ENCODE results near the gene TRAF7. TPM values are rescaled to one million over a fixed set of nuclear protein-coding genes. Genes with fewer than 3 reads are reported as not detected.

Gene TRAF7
- total and polyA plus RNA-seq, 2 of the 8 experiments (the other 6 are each of a cell fraction or from before 2014, with no cell fraction given) = 96.8 to 148 TPM

- H3K4me1 ChIP-seq (replicated peaks in 1 of 4; ENCODE audit: control insufficient read depth in 3 of 4, insufficient read depth in 4 of 4, low read length in 3 of 4) = peaks cover 3 to 30% (median 22%) of the 10 kb centered on the region in 4 experiments
- no peak overlapping the region for H2BK15ac ChIP-seq (ENCODE audit: low read length)
- H3K27ac ChIP-seq (ENCODE audit: low read depth, low read length) = no peak overlapping the region
- H2AFZ ChIP-seq (ENCODE audit: low read length) = no peak overlapping the region
- H3K4me3 ChIP-seq (ENCODE audit: extremely low read depth in 1 of 4, insufficient read depth in 2 of 4, low read depth in 3 of 4, low read length in 4 of 4) = no peak overlapping the region
- no peaks in the 10 kb centered on the region for H3K79me1 ChIP-seq (ENCODE audit: low read depth, low read length)
- ChIA-PET CTCF (ENCODE audit: partially characterized antibody) (interaction anchor here (0.6 to 3.6 kb wide), 16 partner anchors 8 to 353 kb away, joined by 3 to 15 read pairs (median 4); partner anchors contain the start of gene NPW), POLR2A (ENCODE audit: partially characterized antibody) (interaction anchor here (0.6 to 12.1 kb wide), 16 partner anchors 4 to 187 kb away, joined by 3 to 220 read pairs (median 4); partner anchors contain the start of genes MLST8, NTHL1, PKD1 and RAB26)
- no peak overlapping the region for H3K18ac ChIP-seq (ENCODE audit: extremely low read depth, low read length)
- no peak overlapping the region for H4K8ac ChIP-seq (ENCODE audit: extremely low read depth, insufficient read depth, low read length)
- no peak overlapping the region for H3K14ac ChIP-seq (ENCODE audit: insufficient read length)
- H3K9me3 ChIP-seq (ENCODE audit: insufficient read depth in 2 of 2, low read depth in 1 of 2, low read length in 1 of 2) = no peaks in the 10 kb centered on the region
- H2BK12ac ChIP-seq (ENCODE audit: low read depth, low read length) = no peak overlapping the region; the same call in 1 of the 2 replicates
- peaks cover 0 to 11% (median 5%) of the 10 kb centered on the region in 4 experiments; a peak in 3 of 7 replicates for H3K27me3 ChIP-seq (replicated peaks in 1 of 4; ENCODE audit: control insufficient read depth in 3 of 4, extremely low read depth in 1 of 4, insufficient read depth in 3 of 4, low read length in 3 of 4)
- H2BK120ac ChIP-seq (replicated peaks; ENCODE audit: low read depth, low read length) = no peak overlapping the region
- no peak for FAIRE-seq
- peaks cover 16% of the 10 kb centered on the region; the same call in 1 of the 2 replicates for H3K23me2 ChIP-seq (ENCODE audit: low read depth, low read length)
- peaks cover 2 to 22% of the 10 kb centered on the region in 2 experiments for H4K20me1 ChIP-seq (replicated peaks in 1 of 2; ENCODE audit: control insufficient read depth in 1 of 2, insufficient read depth in 2 of 2, low read length in 2 of 2)
- H4K91ac ChIP-seq (replicated peaks; ENCODE audit: insufficient read length, low read length) = no peak overlapping the region
- no peak overlapping the region for H3K4ac ChIP-seq (replicated peaks; ENCODE audit: insufficient read length, low read depth, low read length)
- H2BK5ac ChIP-seq (ENCODE audit: low read depth, low read length) = no peak overlapping the region
- DNase-seq (ENCODE audit: low read depth in 1 of 2, low spot score in 2 of 2) = no peak
- H4K5ac ChIP-seq (ENCODE audit: insufficient read length, low read depth, low read length) = no peak overlapping the region
- 0 out of 4 replicates have a peak, but pooled peaks cover 0 to 3% of the 10 kb centered on the region in 2 experiments for H3K79me2 ChIP-seq (ENCODE audit: control insufficient read depth in 1 of 2, insufficient read depth in 2 of 2, low read length in 2 of 2)
- H2BK20ac ChIP-seq (ENCODE audit: low read length) = no peak overlapping the region
- no peak overlapping the region; a peak in 1 of 4 replicates for H3K4me2 ChIP-seq (ENCODE audit: insufficient read depth in 1 of 2, low read depth in 2 of 2, low read length in 2 of 2)
- H2AK5ac ChIP-seq (ENCODE audit: low read depth, low read length) = no peak overlapping the region
- H3K9ac ChIP-seq (replicated peaks in 1 of 4; ENCODE audit: extremely low read depth in 1 of 4, low read depth in 3 of 4, low read length in 3 of 4) = no peak overlapping the region
- H3K36me3 ChIP-seq (ENCODE audit: control insufficient read depth in 2 of 4, insufficient read depth in 4 of 4, low read length in 3 of 4) = peaks cover 0 to 10% (median 0%) of the 10 kb centered on the region in 4 experiments; a peak in 1 of 8 replicates
- H3K56ac ChIP-seq (replicated peaks; ENCODE audit: insufficient read length, low read depth, low read length) = no peak overlapping the region
- H3K23ac ChIP-seq (ENCODE audit: insufficient read length) = no peak overlapping the region
- 80% methylated on average over 6 of the region's 6 CpGs; no CpG with 5 or more reads in 1 of the 2 experiments for WGBS, 2 experiments (ENCODE audit: extremely low coverage in 1 of 2, insufficient coverage in 1 of 2, insufficient read length in 1 of 2, insufficient replicate concordance in 2 of 2, low coverage in 1 of 2, low lambda C conversion rate in 2 of 2, missing lambda C conversion rate in 1 of 2)
- TF ChIP-seq TCF12 (IDR thresholded peaks at IDR 0.05; ENCODE audit: low read depth, low read length) (no peak), RBBP5 (IDR thresholded peaks at IDR 0.05; ENCODE audit: borderline replicate concordance, low read depth, low read length) (no peak), RNF2 (IDR thresholded peaks at IDR 0.05; ENCODE audit: borderline replicate concordance, low read depth, low read length, missing control alignments, poor library complexity, severe bottlenecking) (no peak), NANOG (IDR thresholded peaks at IDR 0.05; ENCODE audit: insufficient read depth, low read depth, low read length, poor library complexity, severe bottlenecking) (no peak), E2F6 (IDR thresholded peaks at IDR 0.05) (no peak), MAFK (IDR thresholded peaks at IDR 0.05; ENCODE audit: low read depth, low read length) (no peak), ZNF274 (IDR thresholded peaks at IDR 0.05; ENCODE audit: borderline replicate concordance, extremely low read depth, low read length) (no peak), TAF1 (IDR thresholded peaks at IDR 0.05; ENCODE audit: low read depth, low read length) (no peak), GABPA (IDR thresholded peaks at IDR 0.05; ENCODE audit: borderline replicate concordance, insufficient read depth, low read length) (no peak), USF2 (IDR thresholded peaks at IDR 0.05; ENCODE audit: low read length) (no peak), BRCA1 (IDR thresholded peaks at IDR 0.05; ENCODE audit: low read depth, low read length) (no peak)
Observed at GRCh38 chr16:2147378-2147777, 8.2 kb upstream of the TRAF7 start.
